Measurements from ENCODE around the gene RPL11.

The RPL11 gene

DNA sequence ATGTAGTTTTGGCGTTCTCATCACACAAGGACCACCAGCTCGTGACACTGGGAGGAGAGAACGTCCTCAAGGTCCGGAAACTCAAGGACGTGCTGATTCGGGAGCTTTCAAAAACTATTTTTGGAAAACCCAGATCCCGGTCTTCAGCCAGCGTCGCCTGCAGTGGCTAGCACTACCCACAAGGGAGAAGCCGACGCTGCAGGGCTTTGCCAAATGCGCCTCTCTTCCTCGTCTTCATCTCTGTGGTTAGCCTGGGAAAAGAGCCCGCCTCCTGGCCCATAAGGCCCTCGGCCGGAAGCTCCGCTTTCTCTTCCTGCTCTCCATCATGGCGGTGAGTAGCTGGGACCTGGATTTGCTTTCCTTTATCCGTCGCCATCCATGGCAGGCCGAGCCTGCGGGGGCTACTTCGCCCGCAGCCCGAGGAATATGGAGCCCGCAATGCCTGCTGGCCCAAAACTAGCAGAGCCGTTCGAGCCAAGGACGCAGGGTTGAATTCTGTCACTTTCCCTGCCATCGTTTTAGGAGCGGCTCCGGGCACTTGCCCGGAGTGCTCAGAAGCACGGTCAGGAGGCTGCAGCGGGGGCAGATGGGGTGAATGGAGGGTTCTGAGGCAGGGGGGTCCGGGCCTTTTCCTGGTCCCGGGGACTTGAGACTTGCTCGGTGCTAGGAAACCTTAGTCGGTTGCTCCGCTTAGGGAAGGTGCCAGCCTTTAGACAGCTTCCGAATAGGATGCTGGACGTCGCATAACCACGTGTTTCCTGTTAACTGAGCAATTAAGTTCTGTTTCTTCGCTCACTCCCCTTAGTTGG lies at the start of gene RPL11:
Gene RPL11 (plus strand): TSS at position 308 of the 809 bp plus-strand sequence. CDS start 18 bp downstream, at position 326.
- peaks cover 18% of the 10 kb centered on the region for H3K4me1 ChIP-seq (ENCODE audit: insufficient read depth, poor library complexity, severe bottlenecking)
- H3K27me3 ChIP-seq (ENCODE audit: insufficient read depth, poor library complexity, severe bottlenecking) = no peaks in the 10 kb centered on the region

GRCh38 chr1:23643736-23644554 lies 47.7 kb upstream of the RPL11 start:
- TF ChIP-seq, protein P1, sequence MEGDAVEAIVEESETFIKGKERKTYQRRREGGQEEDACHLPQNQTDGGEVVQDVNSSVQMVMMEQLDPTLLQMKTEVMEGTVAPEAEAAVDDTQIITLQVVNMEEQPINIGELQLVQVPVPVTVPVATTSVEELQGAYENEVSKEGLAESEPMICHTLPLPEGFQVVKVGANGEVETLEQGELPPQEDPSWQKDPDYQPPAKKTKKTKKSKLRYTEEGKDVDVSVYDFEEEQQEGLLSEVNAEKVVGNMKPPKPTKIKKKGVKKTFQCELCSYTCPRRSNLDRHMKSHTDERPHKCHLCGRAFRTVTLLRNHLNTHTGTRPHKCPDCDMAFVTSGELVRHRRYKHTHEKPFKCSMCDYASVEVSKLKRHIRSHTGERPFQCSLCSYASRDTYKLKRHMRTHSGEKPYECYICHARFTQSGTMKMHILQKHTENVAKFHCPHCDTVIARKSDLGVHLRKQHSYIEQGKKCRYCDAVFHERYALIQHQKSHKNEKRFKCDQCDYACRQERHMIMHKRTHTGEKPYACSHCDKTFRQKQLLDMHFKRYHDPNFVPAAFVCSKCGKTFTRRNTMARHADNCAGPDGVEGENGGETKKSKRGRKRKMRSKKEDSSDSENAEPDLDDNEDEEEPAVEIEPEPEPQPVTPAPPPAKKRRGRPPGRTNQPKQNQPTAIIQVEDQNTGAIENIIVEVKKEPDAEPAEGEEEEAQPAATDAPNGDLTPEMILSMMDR (IDR thresholded peaks at IDR 0.05; ENCODE audit: poor library complexity, severe bottlenecking) = no peak
- ATAC-seq (ENCODE audit: low read depth) (no peak), DNase-seq (ENCODE audit: low spot score) (no peak)
- Histone ChIP-seq H3K36me3 (ENCODE audit: low read depth) (no peaks in the 10 kb centered on the region), H3K27me3 (ENCODE audit: insufficient read depth, poor library complexity, severe bottlenecking) (no peaks in the 10 kb centered on the region), H3K4me1 (ENCODE audit: insufficient read depth, poor library complexity, severe bottlenecking) (no peaks in the 10 kb centered on the region), H3K4me3 (ENCODE audit: severe bottlenecking) (no peak overlapping the region), H3K9me3 (ENCODE audit: severe bottlenecking) (no peaks in the 10 kb centered on the region), H3K27ac (ENCODE audit: poor library complexity, severe bottlenecking) (no peak overlapping the region)

More for the DNA sequence above, at the start of gene RPL11:
- peak; percentile 97 for ATAC-seq (ENCODE audit: low read depth)
- TF ChIP-seq, protein P1 (IDR thresholded peaks at IDR 0.05; ENCODE audit: poor library complexity, severe bottlenecking) = peak; percentile 84
- no peaks in the 10 kb centered on the region for H3K9me3 ChIP-seq (ENCODE audit: severe bottlenecking)
- H3K36me3 ChIP-seq (ENCODE audit: low read depth) = peaks cover 48% of the 10 kb centered on the region
- peak; percentile 91 for DNase-seq (ENCODE audit: low spot score)
- peak within 1 kb of the TSS; percentile 65 for H3K4me3 ChIP-seq (ENCODE audit: severe bottlenecking)
- H3K27ac ChIP-seq (ENCODE audit: poor library complexity, severe bottlenecking) = peak within 1 kb of the TSS; percentile 74

GRCh38 chr1:23644555-23644866 lies 47.1 kb upstream of the RPL11 start:
- H3K27me3 ChIP-seq (ENCODE audit: insufficient read depth, poor library complexity, severe bottlenecking) = no peaks in the 10 kb centered on the region
- ATAC-seq (ENCODE audit: low read depth) (no peak), DNase-seq (ENCODE audit: low spot score) (no peak)
- H3K9me3 ChIP-seq (ENCODE audit: severe bottlenecking) = no peaks in the 10 kb centered on the region
- no peaks in the 10 kb centered on the region for H3K36me3 ChIP-seq (ENCODE audit: low read depth)
- TF ChIP-seq, protein P1 (IDR thresholded peaks at IDR 0.05; ENCODE audit: poor library complexity, severe bottlenecking) = no peak
- H3K4me1 ChIP-seq (ENCODE audit: insufficient read depth, poor library complexity, severe bottlenecking) = no peaks in the 10 kb centered on the region
- H3K27ac ChIP-seq (ENCODE audit: poor library complexity, severe bottlenecking) = no peak overlapping the region
- H3K4me3 ChIP-seq (ENCODE audit: severe bottlenecking) = no peak overlapping the region

DNA sequence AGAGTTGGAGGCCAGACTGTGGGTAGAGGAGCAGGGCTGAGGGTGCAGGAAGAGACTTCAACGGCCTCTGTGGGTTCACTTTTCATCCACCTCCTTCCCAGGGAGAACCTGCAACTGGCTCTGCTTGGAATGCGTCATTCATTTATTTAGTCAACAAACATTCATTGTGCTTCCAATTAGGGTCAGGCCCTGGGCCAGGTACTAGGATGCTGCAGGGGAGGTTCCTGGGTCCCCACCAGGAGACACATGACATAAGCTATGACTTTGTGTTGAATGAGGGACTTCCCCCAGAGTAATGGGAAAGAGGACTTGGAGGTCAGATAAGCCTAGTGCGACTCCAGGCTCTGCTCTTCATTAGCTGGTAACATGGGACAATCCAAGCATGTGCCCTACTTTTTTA lies 46.3 kb upstream of the RPL11 start:
- TF ChIP-seq, protein P1 (IDR thresholded peaks at IDR 0.05; ENCODE audit: poor library complexity, severe bottlenecking) = no peak
- DNase-seq (ENCODE audit: low spot score) (no peak), ATAC-seq (ENCODE audit: low read depth) (no peak)
- Histone ChIP-seq H3K36me3 (ENCODE audit: low read depth) (no peaks in the 10 kb centered on the region), H3K9me3 (ENCODE audit: severe bottlenecking) (no peaks in the 10 kb centered on the region), H3K27me3 (ENCODE audit: insufficient read depth, poor library complexity, severe bottlenecking) (no peaks in the 10 kb centered on the region), H3K4me3 (ENCODE audit: severe bottlenecking) (no peak overlapping the region), H3K4me1 (ENCODE audit: insufficient read depth, poor library complexity, severe bottlenecking) (no peaks in the 10 kb centered on the region), H3K27ac (ENCODE audit: poor library complexity, severe bottlenecking) (no peak overlapping the region)
